D721Med (cell line): ENCODE results near the gene SH3GL2.

Experiments
- DNase-seq: peaks from one replicate; pipeline ENCODE4 v3.0.0; 2011; ENCODE audit warnings: low spot score; ENCODE audit not compliant: insufficient read length
- FAIRE-seq: peaks from 2 replicates; lab custom pipeline; 2011; peaks lifted over from hg19 to GRCh38; lab: Jason Lieb, UNC
- TF ChIP-seq, protein P1 (sequence below): IDR thresholded peaks from 2 replicates; pipeline ENCODE4 v1.5.1; 2012; ENCODE audit warnings: mild to moderate bottlenecking, control low read depth; ENCODE audit not compliant: insufficient read depth; ENCODE audit errors: missing control alignments

SH3GL2 gene

DNA sequence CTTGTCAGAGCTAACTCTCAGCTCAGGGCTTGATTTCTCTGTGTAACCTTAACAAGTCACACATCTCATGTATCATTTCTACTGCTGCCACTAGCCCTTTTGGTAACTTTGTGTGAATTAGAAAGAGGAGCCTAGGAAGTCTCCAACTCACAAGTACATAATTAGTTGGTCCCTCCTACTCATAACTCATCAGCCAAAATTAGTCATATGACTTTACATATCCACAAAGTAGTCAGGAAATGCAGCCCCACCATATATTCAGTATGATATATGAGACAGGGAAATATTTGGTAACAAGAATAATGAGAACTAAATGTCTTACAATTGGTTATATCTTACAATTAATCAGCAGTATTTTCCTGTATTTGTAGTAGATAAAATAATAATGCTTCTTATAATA, 250.2 kb downstream of the SH3GL2 start:
- FAIRE-seq (no peak), DNase-seq (no peak)
- TF ChIP-seq, protein P1, sequence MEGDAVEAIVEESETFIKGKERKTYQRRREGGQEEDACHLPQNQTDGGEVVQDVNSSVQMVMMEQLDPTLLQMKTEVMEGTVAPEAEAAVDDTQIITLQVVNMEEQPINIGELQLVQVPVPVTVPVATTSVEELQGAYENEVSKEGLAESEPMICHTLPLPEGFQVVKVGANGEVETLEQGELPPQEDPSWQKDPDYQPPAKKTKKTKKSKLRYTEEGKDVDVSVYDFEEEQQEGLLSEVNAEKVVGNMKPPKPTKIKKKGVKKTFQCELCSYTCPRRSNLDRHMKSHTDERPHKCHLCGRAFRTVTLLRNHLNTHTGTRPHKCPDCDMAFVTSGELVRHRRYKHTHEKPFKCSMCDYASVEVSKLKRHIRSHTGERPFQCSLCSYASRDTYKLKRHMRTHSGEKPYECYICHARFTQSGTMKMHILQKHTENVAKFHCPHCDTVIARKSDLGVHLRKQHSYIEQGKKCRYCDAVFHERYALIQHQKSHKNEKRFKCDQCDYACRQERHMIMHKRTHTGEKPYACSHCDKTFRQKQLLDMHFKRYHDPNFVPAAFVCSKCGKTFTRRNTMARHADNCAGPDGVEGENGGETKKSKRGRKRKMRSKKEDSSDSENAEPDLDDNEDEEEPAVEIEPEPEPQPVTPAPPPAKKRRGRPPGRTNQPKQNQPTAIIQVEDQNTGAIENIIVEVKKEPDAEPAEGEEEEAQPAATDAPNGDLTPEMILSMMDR: no peak

GRCh38 chr9:17829812-17830385, 251.0 kb downstream of the SH3GL2 start:
- no peak for DNase-seq
- TF ChIP-seq, protein P1: no peak
- no peak for FAIRE-seq

GRCh38 chr9:17832812-17833211, 253.9 kb downstream of the SH3GL2 start:
- TF ChIP-seq, protein P1: no peak
- DNase-seq: no peak
- FAIRE-seq: no peak

GRCh38 chr9:17833846-17834245, 255.0 kb downstream of the SH3GL2 start:
- DNase-seq (no peak), FAIRE-seq (no peak)
- TF ChIP-seq, protein P1: no peak

DNA sequence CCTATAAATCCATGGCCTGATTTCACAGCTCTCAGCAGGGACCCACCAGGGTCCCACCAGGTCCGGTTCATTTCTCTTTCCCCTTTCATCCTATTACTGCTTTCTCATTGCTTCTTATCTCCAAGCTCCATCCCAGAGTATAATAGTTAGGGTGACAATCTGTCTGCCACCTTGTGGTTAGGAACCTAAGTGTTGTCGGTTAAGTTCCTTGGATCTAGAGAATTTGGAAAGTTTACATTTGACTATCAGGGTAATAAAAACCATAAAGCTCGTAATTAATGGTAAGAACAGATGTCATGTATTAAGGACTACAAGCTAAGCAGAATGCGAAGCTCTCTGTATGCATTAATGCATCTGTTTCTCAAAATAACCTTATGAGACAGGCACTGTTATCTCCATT, 259.1 kb downstream of the SH3GL2 start:
- no peak for FAIRE-seq
- DNase-seq: no peak
- TF ChIP-seq, protein P1: peak; percentile 20

GRCh38 chr9:17839776-17840175, 260.9 kb downstream of the SH3GL2 start:
- FAIRE-seq: no peak
- TF ChIP-seq, protein P1: no peak
- DNase-seq: no peak

DNA sequence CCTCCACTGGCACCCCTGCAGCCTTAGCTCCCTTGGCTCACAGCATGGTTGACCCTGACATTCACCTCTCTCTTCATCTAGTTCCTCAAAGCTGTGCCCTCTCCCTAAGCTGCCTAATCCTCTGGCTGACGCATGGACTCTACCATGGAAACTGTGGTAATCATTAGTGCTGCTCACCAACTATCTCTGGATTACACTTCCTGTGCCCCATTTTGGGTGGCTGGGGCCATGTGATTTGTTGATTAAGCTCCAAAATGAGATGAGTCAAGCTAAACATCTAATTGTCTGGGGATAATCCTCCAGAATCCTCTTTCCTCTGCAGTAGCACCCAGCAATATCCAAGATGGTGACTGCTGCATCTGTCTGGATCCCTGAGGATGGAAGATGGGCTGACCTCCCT, 264.4 kb downstream of the SH3GL2 start:
- FAIRE-seq (peak; percentile 90), DNase-seq (peak; percentile 60)
- TF ChIP-seq, protein P1: no peak
